HG03196 (cell line): ENCODE data around the gene ANKRD53.

Source experiments
- ATAC-seq: cut with Tn5 transposase; IDR thresholded peaks from one replicate; pipeline ENCODE4 v1.9.1; 2021; ENCODE audit not compliant: unreplicated experiment

Gene ANKRD53

DNA sequence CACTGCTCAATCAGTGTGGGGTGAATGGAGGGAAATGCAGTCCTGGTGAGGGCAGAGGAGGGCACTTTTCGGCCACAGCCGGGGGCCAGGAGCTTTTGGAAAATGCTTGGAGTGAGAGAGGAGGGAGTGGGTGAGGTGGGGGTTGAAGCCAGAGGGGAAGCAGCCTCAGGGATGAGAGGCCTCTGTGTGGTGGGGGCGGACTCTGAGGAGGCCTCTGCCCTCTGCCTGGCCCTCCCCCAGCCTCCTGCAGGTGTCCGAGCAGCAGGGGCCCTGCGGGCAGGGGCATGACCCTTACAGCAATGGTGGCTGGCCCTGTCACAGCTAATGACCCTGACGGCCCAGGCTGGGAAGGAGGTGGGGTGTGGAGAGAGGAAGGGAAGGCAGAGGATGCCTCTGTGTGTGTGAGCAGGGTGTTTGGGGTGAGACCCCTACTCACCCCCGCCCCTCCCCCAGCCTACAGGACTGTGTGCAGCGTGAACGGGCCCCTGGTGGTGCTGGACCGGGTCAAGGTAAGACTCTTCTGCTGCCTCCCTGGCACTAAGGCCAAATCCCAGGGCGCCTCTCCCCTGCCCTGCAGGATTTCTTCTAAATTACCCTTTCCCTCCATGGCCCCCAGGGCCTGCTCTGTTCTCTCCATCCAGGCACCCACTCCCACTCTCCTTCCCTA lies 35.1 kb upstream of the ANKRD53 start:
- no peak for ATAC-seq

DNA sequence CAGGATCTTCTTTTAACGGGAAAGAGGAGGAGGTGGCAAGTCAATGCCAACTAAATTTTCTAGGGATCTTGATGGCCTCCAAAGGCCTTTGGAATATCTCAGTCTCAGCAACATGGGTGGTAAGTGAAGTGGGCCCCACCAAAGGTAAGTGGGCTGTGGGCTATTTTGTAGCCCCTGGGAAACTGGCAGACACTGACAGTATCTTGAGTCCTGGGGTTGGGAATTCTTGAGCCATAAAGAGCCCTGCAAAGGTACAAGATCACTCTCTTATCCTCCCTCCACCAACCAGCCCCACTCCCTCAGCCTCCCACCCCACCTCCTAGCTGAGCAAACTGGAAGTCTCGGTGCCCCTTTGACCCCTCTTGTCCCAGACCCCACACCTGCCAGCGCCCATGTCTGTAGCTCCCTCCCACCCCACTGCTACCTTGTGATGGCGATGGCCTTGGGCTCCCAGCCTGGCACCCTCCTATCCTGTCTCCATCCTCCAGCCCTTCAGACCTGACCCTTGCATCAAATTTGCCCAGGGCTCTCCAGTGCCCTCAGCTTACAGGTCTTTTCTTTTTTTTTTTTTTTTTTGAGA lies 34.2 kb upstream of the ANKRD53 start:
- no peak for ATAC-seq

DNA sequence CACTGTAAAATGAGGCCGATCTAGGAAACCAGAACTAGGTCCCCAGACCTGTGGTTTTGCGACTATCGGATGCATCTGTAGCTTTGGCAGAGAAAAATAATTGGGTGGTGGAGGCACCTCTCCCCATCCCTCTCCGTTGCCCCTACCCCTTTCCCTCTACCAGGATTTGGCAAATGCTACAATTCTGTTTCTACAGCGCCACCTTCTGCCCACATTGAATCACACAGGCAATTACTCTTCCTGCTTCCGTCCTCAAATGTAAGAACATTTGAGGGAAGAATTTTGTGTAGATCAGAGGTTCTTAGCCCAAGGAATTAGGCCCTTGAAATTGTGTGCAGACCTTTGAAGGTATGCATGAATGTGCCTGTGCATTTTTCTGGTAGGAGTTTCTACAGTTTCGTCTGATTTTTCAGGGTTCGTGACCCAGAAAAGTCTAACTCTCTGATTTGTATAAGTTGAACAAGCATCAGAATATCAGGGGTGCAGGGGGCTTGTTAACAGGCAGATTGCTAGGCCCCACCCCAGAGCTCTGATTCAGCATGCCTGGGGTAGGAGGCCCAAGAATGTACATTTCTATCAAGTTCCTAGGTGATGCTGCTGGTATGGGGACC lies 31.5 kb upstream of the ANKRD53 start:
- no peak for ATAC-seq

DNA sequence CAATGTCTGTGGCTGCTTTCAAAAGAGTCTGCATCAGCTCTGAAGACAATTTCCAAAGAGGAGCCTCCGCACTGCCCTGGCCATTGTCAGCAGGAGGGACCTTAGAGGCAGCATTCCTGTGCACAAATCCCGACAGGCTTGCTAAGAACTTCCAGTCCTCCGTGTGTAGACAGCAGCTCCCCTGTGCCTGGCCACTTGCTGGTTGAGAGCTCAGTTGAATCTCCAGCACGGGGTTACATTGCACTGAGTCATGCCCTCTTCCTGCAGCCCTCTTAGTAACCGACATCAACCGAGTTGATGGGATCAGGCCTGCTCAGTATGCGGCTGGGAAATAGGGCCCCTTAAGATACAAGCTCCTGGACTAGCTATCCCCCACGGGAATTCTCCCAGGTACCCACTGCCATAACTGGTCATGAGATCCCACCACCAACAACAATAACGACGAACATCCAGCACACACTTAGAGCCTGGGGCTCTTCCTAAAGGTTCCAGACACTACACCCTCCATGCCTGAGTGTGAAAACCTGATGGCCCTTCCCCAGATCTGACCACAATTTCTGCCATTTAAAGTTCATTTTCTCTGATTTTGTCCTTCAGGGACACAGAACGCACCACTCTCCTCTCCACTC lies 30.8 kb upstream of the ANKRD53 start:
- ATAC-seq = no peak

DNA sequence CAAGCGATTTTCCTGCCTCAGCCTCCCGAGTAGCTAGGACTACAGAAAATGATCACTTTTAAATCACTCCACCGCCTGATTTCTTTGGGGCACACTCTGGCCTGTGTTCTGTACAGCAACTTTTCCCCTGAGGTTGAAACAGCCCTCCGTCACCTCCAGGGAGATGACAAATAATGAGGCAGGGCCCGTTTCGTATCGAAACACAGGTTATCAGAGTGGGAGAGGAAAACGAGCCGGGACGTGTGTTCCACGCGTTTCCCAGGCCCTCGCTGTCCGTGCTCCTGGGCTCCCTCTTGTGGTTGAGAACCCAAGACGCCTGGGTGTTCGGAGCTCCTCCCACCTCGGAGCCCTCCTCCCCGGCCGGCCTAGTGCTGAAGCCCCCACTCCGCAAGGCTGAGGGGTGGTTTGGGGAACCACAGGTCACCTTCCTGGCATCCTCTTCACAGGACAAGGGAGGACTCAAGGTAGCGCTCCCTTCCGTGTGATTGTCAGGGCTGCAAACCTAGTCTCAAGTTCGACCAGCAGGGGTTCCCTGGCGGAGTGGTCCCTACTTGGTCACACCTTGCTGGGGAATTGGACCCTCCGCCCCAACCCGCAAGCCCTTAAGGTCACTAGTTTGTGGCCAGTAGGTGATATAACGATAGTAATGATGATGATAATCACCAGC lies 30.0 kb upstream of the ANKRD53 start:
- ATAC-seq = peak; percentile 61

DNA sequence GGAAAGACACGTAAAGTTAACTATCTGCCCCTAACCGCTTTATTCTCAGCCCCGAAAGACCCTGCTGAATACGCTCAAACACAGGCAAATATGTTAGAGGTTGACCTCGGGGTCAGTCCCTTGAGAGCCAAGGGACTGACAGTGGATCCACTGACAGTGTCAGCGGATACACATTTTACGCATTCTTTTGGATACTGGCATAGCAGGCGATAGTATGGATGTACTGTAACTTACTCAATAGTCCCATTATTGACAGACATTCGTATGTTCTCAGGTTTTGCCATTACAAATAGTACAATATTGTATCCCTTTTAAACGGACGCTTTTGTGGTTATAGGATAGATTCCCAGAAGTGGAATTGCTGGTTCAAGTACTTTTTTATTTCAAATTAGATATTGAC lies 29.3 kb upstream of the ANKRD53 start:
- ATAC-seq = no peak

DNA sequence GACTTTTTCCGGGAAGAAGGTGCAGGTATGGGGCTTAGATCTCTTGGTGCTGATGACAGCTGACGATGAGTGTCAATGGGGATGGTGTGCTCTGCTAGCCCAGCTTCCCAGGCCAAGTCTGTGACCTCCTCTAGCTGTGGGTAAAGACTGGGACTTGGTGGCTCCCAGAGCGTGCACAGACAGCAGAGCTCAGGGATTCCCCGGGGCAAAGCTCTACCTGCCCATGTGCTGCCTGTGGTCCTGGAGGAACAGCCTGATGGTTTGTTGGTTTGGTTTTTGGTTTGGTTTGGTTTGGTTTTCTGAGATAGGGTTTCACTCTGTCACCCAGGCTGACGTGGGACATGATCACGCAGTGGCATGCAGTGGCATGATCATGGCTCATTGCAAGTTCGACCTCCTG lies 23.5 kb upstream of the ANKRD53 start:
- no peak for ATAC-seq

DNA sequence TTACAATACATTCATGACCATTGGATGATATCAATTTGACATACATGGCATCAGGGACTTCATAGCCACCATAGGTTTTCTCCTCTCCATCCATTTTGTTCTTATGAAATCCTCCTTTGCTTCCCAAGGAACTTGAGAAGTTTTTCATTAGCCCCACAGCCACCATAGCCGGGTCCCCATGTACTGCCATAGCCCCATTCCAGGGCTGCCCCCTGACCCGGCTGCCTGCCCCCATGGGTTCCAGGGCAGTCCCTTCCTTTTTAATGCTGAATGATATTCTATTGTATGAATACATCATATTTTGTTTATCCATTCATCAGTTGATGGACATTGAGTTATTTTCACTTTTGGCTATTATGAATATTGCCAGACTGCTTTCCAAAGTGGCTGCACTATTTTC lies 22.3 kb upstream of the ANKRD53 start:
- ATAC-seq = no peak

DNA sequence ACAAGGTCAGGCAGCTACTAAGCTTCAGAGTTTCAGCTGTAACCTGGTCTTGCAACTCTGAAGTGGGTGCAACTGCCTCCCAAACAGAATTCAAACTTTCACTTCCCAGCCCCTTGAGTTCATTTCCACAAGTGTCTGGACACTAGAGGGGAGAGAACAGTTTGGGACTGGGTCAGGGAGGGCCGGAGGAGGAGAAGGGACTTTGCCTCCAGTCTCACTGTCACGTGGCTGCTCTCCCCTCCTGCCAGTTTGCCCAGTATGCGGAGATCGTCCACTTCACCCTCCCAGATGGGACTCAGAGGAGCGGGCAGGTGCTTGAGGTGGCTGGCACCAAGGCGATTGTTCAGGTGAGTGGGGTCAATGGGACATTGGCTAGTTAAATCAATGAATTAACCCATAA lies 20.6 kb upstream of the ANKRD53 start:
- no peak for ATAC-seq

DNA sequence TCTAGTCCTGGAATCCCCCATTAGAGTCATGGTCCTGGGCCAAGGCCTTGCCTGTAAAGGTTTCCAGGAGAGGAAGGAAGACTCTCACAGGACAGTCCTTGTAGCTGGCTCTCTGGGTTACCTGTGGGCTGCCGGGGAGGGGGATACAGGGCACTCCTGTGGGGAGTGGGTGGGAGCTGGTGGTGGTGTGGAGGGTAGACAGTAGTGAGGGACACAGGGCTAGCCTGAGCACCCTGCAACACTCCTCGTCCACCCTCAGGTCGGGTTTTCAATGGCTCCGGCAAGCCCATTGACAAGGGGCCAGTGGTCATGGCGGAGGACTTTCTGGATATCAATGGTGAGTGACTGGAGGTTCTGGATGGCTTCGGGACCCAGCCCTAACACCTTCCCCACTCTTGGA lies 19.7 kb upstream of the ANKRD53 start:
- ATAC-seq = no peak

DNA sequence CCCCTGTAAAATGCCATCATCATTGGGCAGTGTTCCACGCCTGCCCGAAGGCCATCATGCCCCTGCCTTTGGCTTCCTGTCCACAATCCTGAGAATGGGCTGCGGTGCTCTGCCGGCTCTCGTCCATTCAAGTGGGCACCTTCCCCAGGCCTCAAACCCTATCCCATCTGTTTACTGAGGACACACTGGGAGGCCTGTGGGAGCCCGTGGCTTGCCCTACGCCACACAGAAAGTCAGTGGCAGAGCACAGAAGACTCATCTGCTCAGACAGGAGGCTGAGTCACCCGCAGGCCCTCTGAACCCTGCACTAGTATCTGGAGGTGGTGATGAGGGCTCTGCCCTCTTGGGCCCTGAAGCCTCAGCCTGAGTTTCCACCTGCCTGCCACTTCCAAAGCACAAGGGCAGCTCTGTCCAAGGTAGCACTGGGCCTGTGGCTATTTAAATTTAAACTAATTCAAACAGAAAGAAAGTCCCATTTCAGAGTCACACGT lies 19.1 kb upstream of the ANKRD53 start:
- ATAC-seq = no peak

DNA sequence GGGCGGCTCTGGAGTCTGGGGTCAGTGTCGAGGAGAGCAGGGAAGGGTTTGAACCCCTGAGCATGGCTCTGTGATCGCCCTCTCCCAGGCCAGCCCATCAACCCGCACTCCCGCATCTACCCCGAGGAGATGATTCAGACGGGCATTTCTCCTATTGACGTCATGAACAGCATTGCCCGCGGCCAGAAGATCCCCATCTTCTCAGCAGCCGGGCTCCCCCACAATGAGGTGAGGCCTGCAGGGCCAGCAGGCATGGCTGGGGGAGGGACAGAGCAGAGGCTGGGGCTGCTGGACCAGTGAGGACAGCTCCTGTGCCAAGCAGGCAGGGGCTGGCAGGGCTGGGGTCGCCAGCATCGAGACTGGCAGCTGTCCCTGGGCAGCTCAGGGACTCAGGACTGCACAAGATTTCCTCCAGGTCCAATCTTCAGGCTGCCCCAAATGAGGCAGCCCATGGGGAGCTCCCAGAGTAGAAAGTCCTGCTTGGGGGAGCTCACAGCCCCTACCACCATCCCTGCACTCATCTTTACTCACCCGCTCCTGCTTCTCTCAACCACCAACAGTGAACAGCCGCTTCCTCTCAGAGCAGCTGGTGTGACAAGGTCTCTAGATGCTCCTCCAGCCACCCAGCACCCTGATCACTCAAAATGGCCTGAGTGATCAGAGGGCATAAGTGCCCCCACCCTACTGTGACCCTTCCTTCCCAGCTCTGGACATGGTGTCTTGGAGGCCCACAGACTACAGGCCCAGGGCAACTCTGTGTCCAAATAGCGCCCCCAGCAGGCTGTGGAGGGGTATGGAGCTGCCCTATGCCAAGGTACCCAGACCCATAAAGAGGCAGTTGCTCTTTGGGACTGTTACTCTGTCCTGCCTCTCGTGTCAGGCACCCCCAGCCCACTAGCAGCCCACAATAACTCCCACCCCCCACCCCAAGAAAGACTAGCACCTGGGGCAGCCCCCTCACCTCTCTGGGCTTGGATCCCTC lies 18.3 kb upstream of the ANKRD53 start:
- no peak for ATAC-seq

DNA sequence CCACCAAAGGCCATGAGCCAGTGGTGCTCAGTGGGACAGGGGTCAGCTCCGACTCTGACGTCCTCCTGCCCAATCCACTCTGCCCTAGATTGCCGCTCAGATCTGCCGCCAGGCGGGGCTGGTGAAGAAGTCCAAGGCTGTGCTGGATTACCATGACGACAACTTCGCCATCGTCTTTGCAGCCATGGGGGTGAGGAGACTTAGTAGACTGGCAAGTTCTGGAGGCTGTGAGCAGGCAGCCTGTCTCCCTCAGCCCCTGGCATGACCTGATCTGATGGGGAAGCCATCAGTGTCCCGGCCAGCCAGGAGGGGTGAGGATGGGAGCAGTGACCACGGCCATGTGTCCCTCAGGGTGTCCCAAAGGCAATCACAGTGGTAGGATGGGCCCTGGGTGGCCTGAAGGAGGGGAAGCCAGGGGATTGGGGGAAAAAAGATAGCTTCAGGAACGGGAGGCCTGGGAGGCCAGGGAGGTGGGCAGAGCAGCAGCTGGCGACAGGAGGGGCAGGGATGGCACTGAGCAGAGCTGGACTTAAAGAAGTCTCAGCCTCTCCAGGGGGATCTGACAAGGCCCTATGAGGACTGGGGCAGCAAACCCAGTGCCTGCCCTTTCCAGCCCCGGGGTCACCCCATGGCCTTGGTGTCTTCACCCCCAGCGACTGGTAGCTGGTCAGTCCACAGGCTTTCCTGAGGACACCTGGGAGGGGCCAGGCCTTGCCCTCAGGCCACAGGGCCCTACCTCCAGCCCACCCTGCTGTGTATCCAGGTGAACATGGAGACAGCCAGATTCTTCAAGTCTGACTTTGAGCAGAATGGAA lies 17.4 kb upstream of the ANKRD53 start:
- ATAC-seq = no peak

DNA sequence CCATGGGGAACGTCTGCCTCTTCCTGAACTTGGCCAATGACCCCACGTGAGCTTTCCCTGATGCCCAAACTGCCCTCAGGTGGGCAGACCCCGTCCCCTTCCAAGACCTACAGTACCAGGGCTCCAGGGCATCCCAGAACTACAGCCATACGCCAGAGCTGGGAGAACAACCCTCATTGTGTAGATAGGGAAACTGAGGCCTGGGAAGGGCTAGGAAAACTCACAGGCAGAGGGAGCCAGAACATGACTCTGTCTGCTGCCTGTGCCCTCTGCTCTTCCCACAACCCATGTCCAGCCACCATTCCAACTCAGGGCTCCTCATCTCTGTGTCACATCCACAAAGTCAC lies 16.8 kb upstream of the ANKRD53 start:
- no peak for ATAC-seq

DNA sequence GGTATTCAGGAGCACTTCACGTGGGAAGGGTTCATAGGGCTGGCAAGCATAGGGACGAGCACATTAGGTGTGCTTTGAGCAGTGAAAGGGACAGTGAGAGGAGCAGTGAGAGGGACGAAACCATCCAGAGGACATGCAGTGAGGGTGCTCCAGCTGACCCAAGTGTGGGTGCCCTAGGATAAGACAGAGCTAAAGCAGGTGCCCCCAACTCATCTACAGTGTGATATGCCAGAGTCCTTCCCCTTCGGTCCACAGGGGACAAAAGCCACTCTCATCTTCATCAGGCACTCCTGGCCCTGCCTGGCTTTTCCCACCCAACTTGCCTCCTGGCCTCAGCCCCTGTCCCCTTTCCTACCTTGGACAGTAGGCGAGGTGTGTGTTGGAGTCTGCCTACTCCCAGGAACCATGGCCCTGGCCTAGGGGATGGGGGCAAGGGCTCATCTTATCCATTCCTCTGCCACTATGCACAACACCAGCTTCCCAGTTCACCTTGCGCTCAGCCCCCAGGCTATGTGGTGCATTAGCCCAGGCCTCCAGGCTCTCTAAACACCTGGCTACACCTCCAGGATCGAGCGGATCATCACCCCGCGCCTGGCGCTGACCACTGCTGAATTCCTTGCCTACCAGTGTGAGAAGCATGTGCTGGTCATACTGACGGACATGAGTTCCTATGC lies 16.1 kb upstream of the ANKRD53 start:
- ATAC-seq = no peak

DNA sequence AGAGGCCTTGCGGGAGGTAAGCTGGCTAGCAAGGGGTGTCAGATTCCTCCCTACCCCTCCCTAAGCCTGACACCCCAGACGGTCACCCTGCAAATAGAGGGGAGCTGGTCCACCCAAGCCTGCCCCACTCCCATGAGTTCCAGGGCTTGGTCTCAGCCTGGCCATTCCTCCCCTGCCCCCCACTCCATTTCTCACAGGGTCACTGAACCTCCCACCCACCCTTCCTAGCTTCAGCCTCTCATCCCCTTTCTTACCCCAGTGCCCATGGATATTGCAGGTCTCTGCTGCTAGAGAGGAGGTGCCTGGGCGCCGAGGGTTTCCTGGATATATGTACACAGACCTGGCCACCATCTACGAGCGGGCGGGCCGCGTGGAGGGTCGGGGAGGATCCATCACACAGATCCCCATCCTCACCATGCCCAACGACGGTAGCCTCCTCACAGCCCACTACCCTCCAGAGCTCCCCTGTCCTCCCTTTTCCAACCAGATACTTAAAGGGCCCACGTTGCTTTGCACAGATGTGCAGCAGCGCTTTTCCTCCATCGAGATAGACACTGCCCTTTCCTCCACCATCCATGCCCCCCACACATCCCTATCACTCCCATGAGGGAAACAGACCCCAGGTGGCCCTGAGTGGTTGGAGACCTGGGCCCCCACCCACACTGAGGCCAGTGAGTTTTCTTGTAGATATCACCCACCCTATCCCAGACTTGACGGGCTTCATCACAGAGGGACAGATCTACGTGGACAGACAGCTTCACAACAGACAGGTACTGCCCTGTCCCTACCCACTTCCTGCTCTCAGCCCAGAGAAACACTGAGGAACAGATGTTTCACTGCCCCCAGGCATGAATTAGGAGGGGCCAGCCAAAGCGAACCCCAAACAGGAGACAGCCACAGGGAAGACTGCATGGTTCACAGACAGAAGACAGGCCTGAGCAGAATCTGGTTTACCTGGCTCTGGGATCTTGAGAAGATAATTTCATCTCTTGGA lies 15.2 kb upstream of the ANKRD53 start:
- ATAC-seq = no peak

DNA sequence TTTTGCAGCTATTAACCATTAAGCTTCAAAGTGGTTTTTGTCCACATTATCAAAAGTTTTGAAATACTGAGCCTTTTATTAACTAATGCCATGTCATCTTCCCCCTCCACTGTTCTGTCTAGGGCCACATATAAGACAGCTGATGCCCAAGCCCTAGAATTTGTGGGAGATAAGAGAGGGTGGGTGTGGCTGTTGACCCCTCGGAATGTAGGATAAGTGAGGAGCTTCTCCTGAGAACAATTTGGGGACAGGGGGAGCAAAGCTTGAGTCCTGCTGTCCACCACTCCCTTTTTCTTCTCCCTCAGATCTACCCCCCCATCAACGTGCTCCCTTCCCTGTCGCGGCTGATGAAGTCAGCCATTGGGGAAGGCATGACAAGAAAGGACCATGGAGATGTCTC lies 14.3 kb upstream of the ANKRD53 start:
- ATAC-seq = no peak
